HG02970 (cell line): ENCODE results near the gene MBTPS1.

Source experiments
- ATAC-seq: cut with Tn5 transposase; IDR thresholded peaks from one replicate; pipeline ENCODE4 v1.9.1; 2021; ENCODE audit warnings: mild to moderate bottlenecking, moderate library complexity, moderate number of reproducible peaks; ENCODE audit not compliant: unreplicated experiment, low FRiP score

The MBTPS1 gene

GRCh38 chr16:84105301-84105815 lies 11.4 kb downstream of the MBTPS1 start:
- ATAC-seq: no peak

- ATAC-seq: no peak
These were observed 12.5 kb downstream of the MBTPS1 start for GRCh38 chr16:84104231-84104630.

- no peak for ATAC-seq
These were observed 13.1 kb downstream of the MBTPS1 start for GRCh38 chr16:84103678-84104077.

- no peak for ATAC-seq
These were observed 17.8 kb downstream of the MBTPS1 start for GRCh38 chr16:84098939-84099338.

GRCh38 chr16:84096447-84097005 lies 20.2 kb downstream of the MBTPS1 start:
- ATAC-seq: no peak

GRCh38 chr16:84095466-84095865 lies 21.3 kb downstream of the MBTPS1 start:
- ATAC-seq: no peak

GRCh38 chr16:84093879-84094270 lies 22.9 kb downstream of the MBTPS1 start:
- no peak for ATAC-seq

GRCh38 chr16:84093120-84093878 lies 23.4 kb downstream of the MBTPS1 start:
- no peak for ATAC-seq

- ATAC-seq: no peak
These were observed 25.3 kb downstream of the MBTPS1 start for GRCh38 chr16:84091460-84091859.

- no peak for ATAC-seq
These were observed 26.5 kb downstream of the MBTPS1 start for GRCh38 chr16:84090211-84090610.

- ATAC-seq: peak; percentile 76
These were observed 27.9 kb downstream of the MBTPS1 start for GRCh38 chr16:84088695-84089395.

GRCh38 chr16:84087466-84088151 lies 29.1 kb downstream of the MBTPS1 start:
- ATAC-seq: no peak

GRCh38 chr16:84087001-84087400 lies 29.7 kb downstream of the MBTPS1 start:
- ATAC-seq: no peak

GRCh38 chr16:84086341-84086740 lies 30.4 kb downstream of the MBTPS1 start:
- ATAC-seq: no peak

- ATAC-seq: no peak
These were observed 31.0 kb downstream of the MBTPS1 start for GRCh38 chr16:84085773-84086172.

GRCh38 chr16:84085271-84085667 lies 31.5 kb downstream of the MBTPS1 start:
- ATAC-seq: no peak

- no peak for ATAC-seq
These were observed 32.0 kb downstream of the MBTPS1 start for GRCh38 chr16:84084570-84085270.

- ATAC-seq: no peak
These were observed 33.7 kb downstream of the MBTPS1 start for GRCh38 chr16:84082835-84083569.

GRCh38 chr16:84082110-84082509 lies 34.6 kb downstream of the MBTPS1 start:
- no peak for ATAC-seq
